ENCODE measurements around the gene ATP11A. TPM values are rescaled to one million over a fixed set of nuclear protein-coding genes. Genes with fewer than 3 reads are reported as not detected.

The ATP11A gene
- total RNA-seq, 1 donor from 2014 or later: 109 TPM

DNA sequence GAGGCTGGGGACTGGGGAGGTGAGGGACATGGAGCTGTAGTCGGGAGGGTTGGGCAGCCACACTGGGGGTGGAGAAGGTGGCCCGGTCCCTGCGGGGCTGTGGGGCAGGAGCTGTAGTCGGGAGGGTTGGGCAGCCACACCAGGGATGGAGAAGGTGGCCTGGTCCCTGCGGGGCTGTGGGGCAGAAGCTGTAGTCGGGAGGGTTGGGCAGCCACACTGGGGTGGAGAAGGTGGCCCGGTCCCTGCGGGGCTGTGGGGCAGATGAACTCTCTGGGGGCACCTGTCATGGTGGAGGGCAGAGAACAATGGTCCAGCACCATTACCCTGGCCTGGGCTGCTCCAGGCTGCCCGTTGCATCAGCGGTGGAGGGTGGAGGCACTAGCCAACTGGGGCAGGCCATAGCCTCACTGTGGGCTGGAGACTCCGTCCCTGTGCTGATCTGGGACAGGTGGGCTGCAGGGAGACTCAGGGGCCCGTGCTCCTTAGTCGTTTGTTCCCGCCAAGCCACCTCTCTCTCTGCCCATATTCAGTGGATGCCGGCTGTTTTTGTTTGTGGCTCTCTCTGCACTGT lies 51.4 kb downstream of the ATP11A start:
- TF ChIP-seq, protein P1, sequence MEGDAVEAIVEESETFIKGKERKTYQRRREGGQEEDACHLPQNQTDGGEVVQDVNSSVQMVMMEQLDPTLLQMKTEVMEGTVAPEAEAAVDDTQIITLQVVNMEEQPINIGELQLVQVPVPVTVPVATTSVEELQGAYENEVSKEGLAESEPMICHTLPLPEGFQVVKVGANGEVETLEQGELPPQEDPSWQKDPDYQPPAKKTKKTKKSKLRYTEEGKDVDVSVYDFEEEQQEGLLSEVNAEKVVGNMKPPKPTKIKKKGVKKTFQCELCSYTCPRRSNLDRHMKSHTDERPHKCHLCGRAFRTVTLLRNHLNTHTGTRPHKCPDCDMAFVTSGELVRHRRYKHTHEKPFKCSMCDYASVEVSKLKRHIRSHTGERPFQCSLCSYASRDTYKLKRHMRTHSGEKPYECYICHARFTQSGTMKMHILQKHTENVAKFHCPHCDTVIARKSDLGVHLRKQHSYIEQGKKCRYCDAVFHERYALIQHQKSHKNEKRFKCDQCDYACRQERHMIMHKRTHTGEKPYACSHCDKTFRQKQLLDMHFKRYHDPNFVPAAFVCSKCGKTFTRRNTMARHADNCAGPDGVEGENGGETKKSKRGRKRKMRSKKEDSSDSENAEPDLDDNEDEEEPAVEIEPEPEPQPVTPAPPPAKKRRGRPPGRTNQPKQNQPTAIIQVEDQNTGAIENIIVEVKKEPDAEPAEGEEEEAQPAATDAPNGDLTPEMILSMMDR (IDR thresholded peaks at IDR 0.05; ENCODE audit: unreplicated experiment): no peak
- no peaks in the 10 kb centered on the region for H3K27me3 Mint-ChIP-seq
- peaks cover 10% of the 10 kb centered on the region for H3K4me1 Mint-ChIP-seq (ENCODE audit: low read depth)
- H3K4me3 Mint-ChIP-seq (ENCODE audit: low read depth): no peak overlapping the region
- DNase-seq (ENCODE audit: low spot score, unreplicated experiment): no peak
- H3K9me3 Mint-ChIP-seq (ENCODE audit: low read depth): no peaks in the 10 kb centered on the region
- H3K27ac Mint-ChIP-seq: no peak overlapping the region
- no peaks in the 10 kb centered on the region for H3K36me3 Mint-ChIP-seq (ENCODE audit: insufficient read depth)

GRCh38 chr13:112741835-112742570 lies 52.2 kb downstream of the ATP11A start:
- H3K36me3 Mint-ChIP-seq (ENCODE audit: insufficient read depth): no peaks in the 10 kb centered on the region
- peaks cover 10% of the 10 kb centered on the region for H3K4me1 Mint-ChIP-seq (ENCODE audit: low read depth)
- no peak for DNase-seq (ENCODE audit: low spot score, unreplicated experiment)
- no peaks in the 10 kb centered on the region for H3K27me3 Mint-ChIP-seq
- no peak overlapping the region for H3K27ac Mint-ChIP-seq
- no peak overlapping the region for H3K4me3 Mint-ChIP-seq (ENCODE audit: low read depth)
- no peaks in the 10 kb centered on the region for H3K9me3 Mint-ChIP-seq (ENCODE audit: low read depth)
- TF ChIP-seq, protein P1 (IDR thresholded peaks at IDR 0.05; ENCODE audit: unreplicated experiment): no peak

DNA sequence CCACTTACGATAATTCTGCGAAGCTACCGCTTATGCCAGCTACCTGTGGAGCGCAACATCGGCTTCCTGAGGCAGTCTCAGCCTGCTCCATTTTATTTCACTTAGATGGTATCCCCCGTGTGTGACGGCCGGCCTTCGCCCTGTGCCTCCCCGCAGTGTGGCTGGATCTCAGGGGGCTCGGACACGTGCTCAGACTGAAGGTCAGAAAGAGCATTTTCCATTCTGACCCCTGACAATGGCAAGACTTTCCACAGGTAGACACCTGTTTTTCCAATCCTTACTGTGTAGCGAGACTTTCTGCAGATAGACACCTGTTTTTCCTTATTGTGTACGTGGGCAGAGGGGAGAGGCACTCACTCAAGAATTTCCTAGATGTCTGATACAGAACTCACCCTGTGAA lies 52.7 kb downstream of the ATP11A start:
- no peaks in the 10 kb centered on the region for H3K36me3 Mint-ChIP-seq (ENCODE audit: insufficient read depth)
- no peak overlapping the region for H3K27ac Mint-ChIP-seq
- H3K27me3 Mint-ChIP-seq: no peaks in the 10 kb centered on the region
- peaks cover 10% of the 10 kb centered on the region for H3K4me1 Mint-ChIP-seq (ENCODE audit: low read depth)
- TF ChIP-seq, protein P1 (IDR thresholded peaks at IDR 0.05; ENCODE audit: unreplicated experiment): no peak
- no peak for DNase-seq (ENCODE audit: low spot score, unreplicated experiment)
- no peaks in the 10 kb centered on the region for H3K9me3 Mint-ChIP-seq (ENCODE audit: low read depth)
- no peak overlapping the region for H3K4me3 Mint-ChIP-seq (ENCODE audit: low read depth)

- Mint-ChIP-seq H3K27ac (no peak overlapping the region), H3K4me1 (ENCODE audit: low read depth) (peaks cover 10% of the 10 kb centered on the region), H3K4me3 (ENCODE audit: low read depth) (no peak overlapping the region), H3K27me3 (no peaks in the 10 kb centered on the region), H3K36me3 (ENCODE audit: insufficient read depth) (no peaks in the 10 kb centered on the region), H3K9me3 (ENCODE audit: low read depth) (no peaks in the 10 kb centered on the region)
- DNase-seq (ENCODE audit: low spot score, unreplicated experiment): no peak
- TF ChIP-seq, protein P1 (IDR thresholded peaks at IDR 0.05; ENCODE audit: unreplicated experiment): no peak
Observed at GRCh38 chr13:112743451-112744167, 53.8 kb downstream of the ATP11A start.

DNA sequence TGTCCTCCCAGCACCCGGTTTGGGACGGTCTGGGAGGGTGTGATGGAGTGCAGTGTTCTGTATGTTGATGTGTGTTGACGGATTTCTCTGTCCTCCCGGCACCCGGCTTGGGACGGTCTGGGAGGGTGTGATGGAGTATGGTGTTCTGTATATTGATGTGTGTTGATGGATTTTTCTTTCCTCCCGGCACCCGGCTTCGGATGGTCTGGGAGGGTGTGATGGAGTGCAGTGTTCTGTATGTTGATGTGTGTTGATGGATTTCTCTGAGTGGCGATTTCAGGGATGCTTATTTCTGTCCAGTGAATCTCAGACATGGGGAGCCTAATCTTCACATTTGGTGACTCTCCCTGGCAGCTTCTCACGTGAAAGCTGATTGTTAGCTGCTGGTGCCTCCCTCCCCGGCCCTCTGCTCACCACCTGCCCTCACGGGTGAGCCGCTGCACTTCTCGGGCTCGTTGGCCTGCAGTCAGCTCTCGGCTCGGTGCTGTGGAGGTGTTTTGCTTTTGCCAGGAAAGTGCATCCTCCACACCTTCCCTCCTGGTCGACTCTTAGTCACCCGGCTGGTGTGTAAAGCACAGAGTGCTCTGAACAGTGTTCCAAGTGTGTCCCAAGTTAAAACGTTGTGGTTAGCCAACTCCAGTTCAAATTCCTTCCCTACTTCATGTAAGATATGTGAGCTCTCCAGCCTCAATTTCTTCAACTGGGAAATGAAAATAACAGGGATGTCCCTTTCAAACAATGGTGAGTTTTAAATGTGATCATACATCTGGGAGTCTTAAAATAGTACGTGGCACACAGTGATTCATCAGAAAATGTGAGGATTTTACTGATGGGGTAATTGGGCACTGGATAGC lies 54.6 kb downstream of the ATP11A start:
- DNase-seq (ENCODE audit: low spot score, unreplicated experiment): no peak
- Mint-ChIP-seq H3K36me3 (ENCODE audit: insufficient read depth) (no peaks in the 10 kb centered on the region), H3K9me3 (ENCODE audit: low read depth) (no peaks in the 10 kb centered on the region), H3K4me3 (ENCODE audit: low read depth) (no peak overlapping the region), H3K27ac (no peak overlapping the region), H3K27me3 (no peaks in the 10 kb centered on the region), H3K4me1 (ENCODE audit: low read depth) (peaks cover 10% of the 10 kb centered on the region)
- TF ChIP-seq, protein P1 (IDR thresholded peaks at IDR 0.05; ENCODE audit: unreplicated experiment): no peak
